H1 (cell line): ENCODE measurements around the gene BLOC1S4. TPM values are rescaled to one million over a fixed set of nuclear protein-coding genes. Genes with fewer than 3 reads are reported as not detected.

ENCODE experiments used
- CTCF ChIA-PET: fragments of 300-600 bp; sonication (Branson Sonifier 250); formaldehyde crosslinking; loops from one replicate; lab custom pipeline; 2021; ENCODE audit not compliant: partially characterized antibody; lab: Charles Lee
- POLR2A ChIA-PET: fragments of 300-600 bp; sonication (Branson Sonifier 250); formaldehyde crosslinking; loops from one replicate; lab custom pipeline; 2021; ENCODE audit warnings: inconsistent platforms; ENCODE audit not compliant: partially characterized antibody; lab: Charles Lee
- DNase-seq, 2 experiments: peaks; one replicate each; pipeline versions ENCODE4 v3.0.0 to v3.0.0-alpha.2; 2010 to 2022; ENCODE audit warnings: low spot score in 2 of 2, low read depth in 1 of 2, mixed read lengths in 1 of 2
- FAIRE-seq: peaks from 2 replicates; lab custom pipeline; 2011; peaks lifted over from hg19 to GRCh38; lab: Jason Lieb, UNC
- H2AFZ ChIP-seq: 2 replicates; pipeline ENCODE4 v1.8.1; 2012; ENCODE audit warnings: low read length, inconsistent platforms
- H2AK5ac ChIP-seq: 2 replicates; pipeline ENCODE4 v1.6.1; 2013; ENCODE audit warnings: low read depth, low read length
- H2BK120ac ChIP-seq: replicated peaks from 2 replicates; pipeline ENCODE3; 2013; ENCODE audit warnings: low read depth, low read length, inconsistent platforms
- H2BK12ac ChIP-seq: 2 replicates; pipeline ENCODE4 v1.6.1; 2013; ENCODE audit warnings: low read depth, low read length
- H2BK15ac ChIP-seq: 2 replicates; pipeline ENCODE4 v1.6.1; 2013; ENCODE audit warnings: low read length
- H2BK20ac ChIP-seq: 2 replicates; pipeline ENCODE4 v1.6.1; 2013; ENCODE audit warnings: low read length
- H2BK5ac ChIP-seq: 2 replicates; pipeline ENCODE4 v1.6.1; 2013; ENCODE audit warnings: low read depth, low read length
- H3K14ac ChIP-seq: 2 replicates; pipeline ENCODE4 v1.6.1; 2013; ENCODE audit warnings: inconsistent platforms; ENCODE audit not compliant: insufficient read length
- H3K18ac ChIP-seq: 2 replicates; pipeline ENCODE4 v1.6.1; 2013; ENCODE audit warnings: low read length; ENCODE audit errors: extremely low read depth
- H3K23ac ChIP-seq: 2 replicates; pipeline ENCODE4 v1.6.1; 2013; ENCODE audit warnings: inconsistent platforms; ENCODE audit not compliant: insufficient read length
- H3K23me2 ChIP-seq: 2 replicates; pipeline ENCODE4 v1.6.1; 2013; ENCODE audit warnings: low read depth, low read length
- H3K27ac ChIP-seq: 2 replicates; pipeline ENCODE4 v1.6.1; 2011; ENCODE audit warnings: low read depth, low read length, inconsistent platforms
- H3K27me3 ChIP-seq, 4 experiments: replicated peaks in 1 of 4; 1 replicate in 1 of 4; 2 replicates in 3 of 4; pipeline versions ENCODE4 v1.6.1 to v1.8.1; 2011 to 2013; ENCODE audit warnings: low read length in 3 of 4, mild to moderate bottlenecking in 3 of 4, inconsistent platforms in 2 of 4, mixed read lengths in 2 of 4, moderate library complexity in 1 of 4; ENCODE audit not compliant: control insufficient read depth in 3 of 4, insufficient read depth in 3 of 4; ENCODE audit errors: extremely low read depth in 1 of 4
- H3K36me3 ChIP-seq, 4 experiments: 2 replicates each; pipeline versions ENCODE4 v1.6.1 to v1.8.1; 2011 to 2013; ENCODE audit warnings: mild to moderate bottlenecking in 4 of 4, low read length in 3 of 4, moderate library complexity in 2 of 4, control low read depth in 1 of 4, inconsistent platforms in 1 of 4; ENCODE audit not compliant: insufficient read depth in 4 of 4, control insufficient read depth in 2 of 4
- H3K4ac ChIP-seq: replicated peaks from 2 replicates; pipeline ENCODE3; 2013; ENCODE audit warnings: low read length, low read depth, mixed read lengths, inconsistent platforms; ENCODE audit not compliant: insufficient read length
- H3K4me1 ChIP-seq, 4 experiments: replicated peaks in 1 of 4; 1 replicate in 1 of 4; 2 replicates in 3 of 4; pipeline versions ENCODE4 v1.6.1 to v1.8.1; 2011 to 2013; ENCODE audit warnings: low read length in 3 of 4, inconsistent platforms in 2 of 4, mixed read lengths in 1 of 4; ENCODE audit not compliant: insufficient read depth in 4 of 4, control insufficient read depth in 3 of 4
- H3K4me2 ChIP-seq, 2 experiments: 2 replicates each; pipeline versions ENCODE4 v1.6.1 to v1.8.1; 2011 to 2013; ENCODE audit warnings: low read depth in 2 of 2, low read length in 2 of 2, control low read depth in 1 of 2, inconsistent platforms in 1 of 2, mild to moderate bottlenecking in 1 of 2; ENCODE audit not compliant: insufficient read depth in 1 of 2
- H3K4me3 ChIP-seq, 4 experiments: fragments of 200-600, 300-600 bp in 1 of 4; sonication (generic), shearing (Covaris generic), sonication (Bioruptor Twin) in 1 of 4; 2 replicates each; pipeline versions ENCODE4 v1.5.1 to v1.8.1; 2011 to 2016; ENCODE audit warnings: low read length in 4 of 4, low read depth in 3 of 4, control low read depth in 2 of 4, inconsistent platforms in 2 of 4, mild to moderate bottlenecking in 2 of 4, mixed read lengths in 1 of 4, moderate library complexity in 1 of 4; ENCODE audit not compliant: insufficient read depth in 2 of 4; ENCODE audit errors: extremely low read depth in 1 of 4
- H3K56ac ChIP-seq: replicated peaks from 2 replicates; pipeline ENCODE3; 2013; ENCODE audit warnings: low read depth, mild to moderate bottlenecking, mixed read lengths, low read length, inconsistent platforms; ENCODE audit not compliant: insufficient read length
- H3K79me1 ChIP-seq: 2 replicates; pipeline ENCODE4 v1.6.1; 2013; ENCODE audit warnings: low read depth, low read length, control low read depth
- H3K79me2 ChIP-seq, 2 experiments: 2 replicates each; pipeline versions ENCODE4 v1.6.1 to v1.8.1; 2012 to 2013; ENCODE audit warnings: low read length in 2 of 2, mild to moderate bottlenecking in 2 of 2, inconsistent platforms in 1 of 2; ENCODE audit not compliant: insufficient read depth in 2 of 2, control insufficient read depth in 1 of 2
- H3K9ac ChIP-seq, 4 experiments: replicated peaks in 1 of 4; 1 replicate in 1 of 4; 2 replicates in 3 of 4; pipeline versions ENCODE4 v1.6.1 to v1.8.1; 2011 to 2013; ENCODE audit warnings: low read depth in 3 of 4, low read length in 3 of 4, control low read depth in 2 of 4, mild to moderate bottlenecking in 2 of 4, moderate library complexity in 2 of 4, inconsistent platforms in 1 of 4; ENCODE audit errors: extremely low read depth in 1 of 4
- H3K9me3 ChIP-seq, 2 experiments: 2 replicates each; pipeline versions ENCODE4 v1.6.1 to v1.8.1; 2012 to 2013; ENCODE audit warnings: mild to moderate bottlenecking in 2 of 2, moderate library complexity in 2 of 2, control low read depth in 1 of 2, inconsistent platforms in 1 of 2, low read depth in 1 of 2, low read length in 1 of 2, mixed read lengths in 1 of 2; ENCODE audit not compliant: insufficient read depth in 2 of 2
- H4K20me1 ChIP-seq, 2 experiments: replicated peaks in 1 of 2; 2 replicates each; pipeline versions ENCODE3 to v1.8.1; 2011 to 2013; ENCODE audit warnings: inconsistent platforms in 2 of 2, low read length in 2 of 2, mild to moderate bottlenecking in 1 of 2; ENCODE audit not compliant: insufficient read depth in 2 of 2, control insufficient read depth in 1 of 2
- H4K5ac ChIP-seq: 2 replicates; pipeline ENCODE4 v1.6.1; 2013; ENCODE audit warnings: low read length, low read depth, mixed read lengths, inconsistent platforms; ENCODE audit not compliant: insufficient read length
- H4K8ac ChIP-seq: 2 replicates; pipeline ENCODE4 v1.8.0; 2013; ENCODE audit warnings: mild to moderate bottlenecking, moderate library complexity, low read length, inconsistent platforms; ENCODE audit not compliant: insufficient read depth; ENCODE audit errors: extremely low read depth
- H4K91ac ChIP-seq: replicated peaks from 2 replicates; pipeline ENCODE3; 2013; ENCODE audit warnings: low read length, mixed read lengths, inconsistent platforms; ENCODE audit not compliant: insufficient read length
- MAFK ChIP-seq: IDR thresholded peaks from 2 replicates; pipeline ENCODE4 v1.6.1; 2012; ENCODE audit warnings: low read depth, mild to moderate bottlenecking, improper control_type of control experiment, low read length
- RAD21 ChIP-seq, 2 experiments: IDR thresholded peaks in 1 of 2; conservative IDR thresholded peaks in 1 of 2; 2 replicates each; pipeline ENCODE4 v1.6.1; 2011; ENCODE audit warnings: low read depth in 2 of 2, low read length in 2 of 2, improper control_type of control experiment in 1 of 2, inconsistent platforms in 1 of 2, mild to moderate bottlenecking in 1 of 2, moderate library complexity in 1 of 2
- WGBS, 2 experiments: shearing (Covaris generic) in 1 of 2; methylation state at CpG; one replicate each; pipeline versions ENCODE4 v1.1.6 to v1.1.7; 2013 to 2015; ENCODE audit warnings: low lambda C conversion rate in 2 of 2, mixed read lengths in 2 of 2, inconsistent platforms in 1 of 2, low coverage in 1 of 2, missing lambda C conversion rate in 1 of 2; ENCODE audit not compliant: insufficient replicate concordance in 2 of 2, insufficient coverage in 1 of 2, insufficient read length in 1 of 2; ENCODE audit errors: extremely low coverage in 1 of 2, missing lambda C conversion rate in 1 of 2; 5-methylcytosine and 5-hydroxymethylcytosine counted together
- polyA plus RNA-seq, 7 experiments: library from polyadenylated mRNA; depleted of rRNA in 3 of 7; stranded (reverse) in 5 of 7; unstranded in 2 of 7; fragments of >200 nt in 5 of 7; fragments of 200-250 nt in 2 of 7; gene quantifications; 1 replicate in 5 of 7; 2 replicates in 1 of 7; 4 replicates in 1 of 7; pipeline versions ENCODE4 v1.2.1 to v1.2.3, GENCODE V29; 2011 to 2013; ENCODE audit warnings: missing spikeins in 2 of 7, mixed read lengths in 2 of 7
- total RNA-seq: library from RNA; stranded (reverse); fragmentation: NEBNext Ultra II Directional; extraction: Animal tissue kit (Norgen Biotek cat#: 25700); gene quantifications from 2 replicates; pipeline ENCODE4 v1.2.1, GENCODE V29; 2021
- TF ChIP-seq, protein P1 (sequence below), 3 experiments: IDR thresholded peaks; 1 replicate in 2 of 3; 2 replicates in 1 of 3; pipeline versions ENCODE4 v1.5.1 to v1.6.1; 2011; ENCODE audit warnings: low read length in 3 of 3, mild to moderate bottlenecking in 3 of 3, inconsistent platforms in 2 of 3, low read depth in 1 of 3, moderate library complexity in 1 of 3; ENCODE audit not compliant: insufficient read depth in 1 of 3; ENCODE audit errors: control extremely low read depth in 1 of 3

The BLOC1S4 gene
- total and polyA plus RNA-seq, 2 of the 8 experiments (the other 6 are each of a cell fraction or from before 2014, with no cell fraction given), result 19.1 to 27.8 TPM

DNA sequence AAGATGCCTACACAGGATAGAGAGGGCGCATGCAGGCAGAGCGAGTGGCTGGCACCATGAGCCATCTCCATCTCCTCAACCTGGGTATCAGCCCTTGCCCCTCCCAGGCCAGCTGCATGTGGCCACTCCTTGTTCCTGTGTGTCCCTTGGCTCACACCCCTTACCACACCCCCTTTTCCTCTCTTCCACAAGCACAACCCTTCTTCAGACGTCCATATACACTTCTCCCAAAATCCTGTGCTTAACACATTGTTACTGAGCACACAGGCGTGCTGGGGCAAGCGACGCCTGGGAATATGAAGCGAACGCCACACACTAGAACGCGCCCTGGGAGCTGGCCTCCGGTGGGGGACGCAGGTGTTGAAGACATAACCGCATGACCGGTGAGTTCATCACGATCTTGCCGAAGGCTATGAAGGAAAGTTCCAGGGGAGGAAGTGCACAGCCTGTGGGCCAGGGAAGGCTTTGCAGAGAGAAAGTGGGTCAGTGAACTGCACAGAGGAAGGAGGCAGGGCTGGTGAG is 47.4 kb downstream of the BLOC1S4 start:
- no peak overlapping the region for H3K18ac ChIP-seq
- no peaks in the 10 kb centered on the region for H3K27me3 ChIP-seq
- H3K79me1 ChIP-seq, result no peaks in the 10 kb centered on the region
- no peaks in the 10 kb centered on the region for H3K9me3 ChIP-seq
- 87% methylated on average over 16 of the region's 16 CpGs; no CpG with 5 or more reads in 1 of the 2 experiments for WGBS, 2 experiments
- no peak overlapping the region for H3K27ac ChIP-seq
- H2AK5ac ChIP-seq, result no peak overlapping the region
- H3K23ac ChIP-seq, result no peak overlapping the region
- peaks cover 0 to 3% (median under 1%) of the 10 kb centered on the region in 4 experiments; a peak in 1 of 7 replicates for H3K4me1 ChIP-seq
- no peak overlapping the region for H4K91ac ChIP-seq
- no peaks in the 10 kb centered on the region for H3K79me2 ChIP-seq
- no peak overlapping the region for H3K56ac ChIP-seq
- FAIRE-seq (no peak), DNase-seq (no peak)
- H3K9ac ChIP-seq, result no peak overlapping the region
- H3K36me3 ChIP-seq, result no peaks in the 10 kb centered on the region; a peak in 1 of 8 replicates
- H3K4me2 ChIP-seq, result no peak overlapping the region
- no peak overlapping the region for H2BK20ac ChIP-seq
- H2BK12ac ChIP-seq, result 0 out of 2 replicates have a peak overlapping the region, but pooled peaks have one; percentile 4
- no peak overlapping the region for H3K4ac ChIP-seq
- TF ChIP-seq MAFK, result no peak
- TF ChIP-seq RAD21 (IDR thresholded peaks at IDR 0.05 in 1 of 2, conservative IDR thresholded peaks at IDR 0.05 in 1 of 2; ENCODE audit: low read depth in 2 of 2, low read length in 2 of 2), result peak in 1 of 2 experiments; percentile 7; a peak in 1 of 4 replicates
- TF ChIP-seq, protein P1, sequence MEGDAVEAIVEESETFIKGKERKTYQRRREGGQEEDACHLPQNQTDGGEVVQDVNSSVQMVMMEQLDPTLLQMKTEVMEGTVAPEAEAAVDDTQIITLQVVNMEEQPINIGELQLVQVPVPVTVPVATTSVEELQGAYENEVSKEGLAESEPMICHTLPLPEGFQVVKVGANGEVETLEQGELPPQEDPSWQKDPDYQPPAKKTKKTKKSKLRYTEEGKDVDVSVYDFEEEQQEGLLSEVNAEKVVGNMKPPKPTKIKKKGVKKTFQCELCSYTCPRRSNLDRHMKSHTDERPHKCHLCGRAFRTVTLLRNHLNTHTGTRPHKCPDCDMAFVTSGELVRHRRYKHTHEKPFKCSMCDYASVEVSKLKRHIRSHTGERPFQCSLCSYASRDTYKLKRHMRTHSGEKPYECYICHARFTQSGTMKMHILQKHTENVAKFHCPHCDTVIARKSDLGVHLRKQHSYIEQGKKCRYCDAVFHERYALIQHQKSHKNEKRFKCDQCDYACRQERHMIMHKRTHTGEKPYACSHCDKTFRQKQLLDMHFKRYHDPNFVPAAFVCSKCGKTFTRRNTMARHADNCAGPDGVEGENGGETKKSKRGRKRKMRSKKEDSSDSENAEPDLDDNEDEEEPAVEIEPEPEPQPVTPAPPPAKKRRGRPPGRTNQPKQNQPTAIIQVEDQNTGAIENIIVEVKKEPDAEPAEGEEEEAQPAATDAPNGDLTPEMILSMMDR (IDR thresholded peaks at IDR 0.05; ENCODE audit: control extremely low read depth in 1 of 3, insufficient read depth in 1 of 3, low read depth in 1 of 3, low read length in 3 of 3), result peak in 1 of 3 experiments; percentile 32; a peak in 1 of 4 replicates
- TF ChIP-seq, all 59 proteins: peak for 2
- Histone ChIP-seq H3K4me3 (no peak overlapping the region), H2BK120ac (no peak overlapping the region), H4K5ac (no peak overlapping the region), H2AFZ (no peak overlapping the region; the same call in 1 of the 2 replicates), H3K14ac (no peak overlapping the region), H4K20me1 (no peaks in the 10 kb centered on the region), H2BK5ac (no peak overlapping the region), H3K23me2 (no peaks in the 10 kb centered on the region), H2BK15ac (no peak overlapping the region), H4K8ac (no peak overlapping the region)
- ChIA-PET POLR2A (no interaction called here), CTCF (interaction anchor here (2.3 kb wide), 1 partner anchor 110 kb away, joined by 12 read pairs; no protein-coding TSS in a partner anchor)
